ENCODE results near the gene USP15.
"Not testable (repeated sequence)": the region's sequence is repeated elsewhere in the genome, so short reads cannot be mapped to it uniquely, and the experiment has no call there.

USP15 gene

GRCh38 chr12:62463252-62463651 is 203.0 kb downstream of the USP15 start:
- not testable (repeated sequence) for DNase-seq
